HK-2 (cell line): Measurements from ENCODE around the gene PTPRG.

ENCODE experiments used
- DNase-seq: peaks from one replicate; pipeline ENCODE4 v3.0.0-alpha.2; 2018; ENCODE audit not compliant: unreplicated experiment

Gene PTPRG

GRCh38 chr3:61865466-61866152 lies 304.2 kb downstream of the PTPRG start:
- DNase-seq = no peak

DNA sequence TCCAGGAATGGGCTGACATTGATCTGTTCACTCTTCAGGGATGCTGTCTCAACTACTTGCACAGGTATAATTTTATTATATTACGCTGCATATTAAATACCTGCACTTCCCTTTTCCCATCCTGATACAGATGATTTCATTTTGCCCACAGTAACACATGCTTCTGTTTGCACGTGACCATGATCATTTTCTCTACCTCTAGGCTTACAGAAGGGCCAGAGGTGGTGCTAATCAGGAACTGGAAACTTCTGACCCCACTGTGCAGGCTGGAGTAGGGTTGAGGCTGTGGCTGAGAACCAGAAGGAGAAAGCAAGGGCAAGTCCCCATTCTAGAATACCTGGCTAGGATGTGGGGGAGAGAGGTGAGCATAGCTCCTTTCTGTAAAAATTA lies 304.8 kb downstream of the PTPRG start:
- no peak for DNase-seq

GRCh38 chr3:61866961-61867461 lies 305.6 kb downstream of the PTPRG start:
- no peak for DNase-seq

DNA sequence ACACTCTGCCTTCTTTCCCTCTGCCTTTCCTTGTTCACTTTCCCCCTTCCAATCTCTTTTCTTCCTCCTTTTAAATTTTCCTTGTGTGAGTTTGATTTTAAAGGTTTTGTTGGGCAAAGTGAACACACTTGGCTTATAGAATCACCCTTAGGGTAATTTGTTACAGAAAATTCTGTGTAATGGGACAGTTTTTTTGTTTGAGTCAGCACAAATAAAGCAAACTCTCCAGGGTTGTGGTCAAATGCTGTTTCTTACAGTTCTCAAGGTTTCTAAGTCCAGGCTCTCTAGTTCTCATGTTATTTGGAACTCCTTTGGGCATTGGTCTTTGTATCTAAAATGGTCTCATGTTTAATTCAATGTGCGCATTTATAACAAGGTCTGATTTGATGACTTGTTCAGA lies 307.1 kb downstream of the PTPRG start:
- DNase-seq = no peak

DNA sequence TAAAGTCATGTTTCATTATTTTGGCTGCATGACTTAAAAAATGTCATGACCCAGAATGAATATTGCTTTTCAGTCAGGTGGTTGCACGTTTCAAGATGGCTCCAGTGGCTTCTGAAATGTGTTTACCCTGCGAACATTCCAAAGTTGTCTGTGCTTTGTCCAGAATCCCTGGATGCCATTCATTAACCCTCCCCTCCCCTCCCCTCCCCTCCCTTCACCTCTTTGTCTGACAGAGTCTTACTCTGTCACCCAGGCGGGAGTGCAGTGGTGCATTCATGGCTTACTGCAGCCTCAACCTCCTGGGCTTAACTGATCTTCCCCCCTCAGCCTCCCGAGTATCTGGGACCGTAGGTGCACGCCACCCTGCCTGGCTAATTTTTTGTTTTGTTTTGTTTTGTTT lies 308.0 kb downstream of the PTPRG start:
- DNase-seq = no peak

GRCh38 chr3:61871644-61872043 lies 310.3 kb downstream of the PTPRG start:
- DNase-seq = no peak

DNA sequence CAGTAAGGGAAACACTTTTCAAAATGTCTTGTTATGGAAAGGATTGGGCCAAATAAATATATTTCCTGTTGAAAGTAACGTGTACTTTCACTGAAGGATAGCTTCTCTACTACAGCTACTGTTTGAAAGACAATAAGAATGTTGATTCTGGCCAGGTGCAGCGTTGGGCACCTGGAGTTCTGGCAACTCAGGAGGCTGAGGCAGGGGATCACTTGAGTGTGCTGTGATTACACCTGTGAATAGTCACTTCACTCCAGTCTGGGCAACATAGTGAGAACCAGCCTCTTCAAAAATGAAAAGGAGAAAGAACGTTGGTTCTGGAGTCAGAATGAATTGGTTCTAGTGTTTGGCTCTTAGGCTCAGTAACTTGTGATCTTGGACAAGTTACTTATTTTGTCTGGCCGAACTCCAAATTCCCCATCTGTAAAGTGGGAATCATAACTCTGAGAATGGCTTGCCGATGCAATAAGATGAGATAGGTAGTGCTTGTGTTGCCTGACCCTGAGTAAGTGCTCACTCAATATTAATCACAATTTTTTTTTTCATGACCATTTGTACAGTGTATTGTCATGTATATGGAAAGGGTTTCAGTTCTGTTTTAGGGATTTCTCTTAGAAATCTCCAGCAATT lies 310.8 kb downstream of the PTPRG start:
- no peak for DNase-seq

DNA sequence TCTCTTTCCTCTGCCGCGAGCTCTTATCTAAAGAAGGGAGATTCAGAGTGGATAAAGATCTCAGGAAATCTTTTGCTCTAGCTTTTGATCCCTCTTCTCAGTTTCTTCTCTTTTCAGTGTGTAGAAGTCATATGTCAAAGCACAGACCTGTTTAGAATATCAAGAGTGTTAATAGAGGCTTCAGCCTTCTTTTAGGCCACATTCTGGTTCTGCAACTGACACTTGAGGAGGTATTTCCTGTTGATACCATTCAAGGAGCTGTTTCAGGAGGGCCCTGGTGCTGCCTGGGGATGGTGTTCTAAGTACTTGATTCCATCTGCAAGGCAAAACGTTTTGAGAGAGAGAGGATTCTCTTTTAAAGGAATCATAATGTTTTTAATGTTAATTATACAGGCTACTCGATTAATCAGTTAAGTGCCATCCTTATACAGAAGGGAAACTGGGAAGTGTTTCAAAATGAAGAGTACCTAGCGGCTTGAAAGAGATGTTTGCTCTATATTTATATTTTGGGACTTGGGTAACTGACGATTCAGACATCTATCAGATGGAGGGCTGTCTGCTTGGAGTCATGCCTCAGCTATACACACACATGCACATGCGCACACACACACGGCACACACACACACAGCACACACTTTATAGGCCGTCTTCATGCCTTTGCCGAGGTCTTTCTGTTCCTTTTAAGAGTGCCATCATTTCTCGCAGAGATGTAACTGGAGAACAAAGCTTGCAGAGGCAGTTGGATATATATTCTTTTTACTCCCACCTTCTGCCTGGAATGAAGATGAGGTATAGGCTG lies 313.9 kb downstream of the PTPRG start:
- DNase-seq = no peak

- no peak for DNase-seq
These were observed 314.8 kb downstream of the PTPRG start for GRCh38 chr3:61875976-61876671.

GRCh38 chr3:61876797-61877196 lies 315.4 kb downstream of the PTPRG start:
- DNase-seq = no peak

DNA sequence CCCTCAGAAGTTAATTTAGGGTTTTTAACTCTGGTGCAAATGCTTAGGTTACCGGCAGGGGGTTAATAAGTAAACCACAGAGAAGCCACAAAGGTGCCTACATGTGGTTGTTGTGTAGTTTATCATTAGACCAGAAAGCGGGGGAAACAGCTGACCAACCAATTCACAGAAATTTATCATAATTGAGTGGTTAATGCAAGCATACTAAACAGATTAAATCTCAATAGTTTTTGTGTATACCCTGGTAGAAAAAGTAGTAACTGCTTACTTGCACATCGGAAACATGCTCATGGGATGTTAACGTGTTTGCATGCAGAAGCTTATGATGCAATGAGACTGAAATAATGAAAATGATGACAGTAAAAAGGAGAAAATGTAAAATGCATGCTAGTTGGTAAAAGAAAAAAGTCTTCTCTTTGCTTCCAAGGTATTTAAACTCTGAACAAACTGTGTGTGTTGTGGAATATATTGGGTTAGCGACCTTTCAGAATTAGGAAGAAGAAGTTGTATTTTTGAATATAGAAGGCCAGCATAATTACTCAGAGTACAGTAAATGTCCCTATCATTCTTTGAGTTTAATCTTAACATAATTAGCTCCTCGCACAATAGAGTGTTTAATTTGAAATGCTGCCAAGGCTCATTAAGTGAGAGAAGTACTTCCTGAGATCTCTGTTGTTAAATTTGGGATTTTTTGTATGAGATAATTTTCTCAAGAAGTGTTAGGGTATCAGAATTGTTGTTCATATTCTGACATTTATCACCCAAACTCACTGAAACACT lies 316.2 kb downstream of the PTPRG start:
- DNase-seq = no peak

DNA sequence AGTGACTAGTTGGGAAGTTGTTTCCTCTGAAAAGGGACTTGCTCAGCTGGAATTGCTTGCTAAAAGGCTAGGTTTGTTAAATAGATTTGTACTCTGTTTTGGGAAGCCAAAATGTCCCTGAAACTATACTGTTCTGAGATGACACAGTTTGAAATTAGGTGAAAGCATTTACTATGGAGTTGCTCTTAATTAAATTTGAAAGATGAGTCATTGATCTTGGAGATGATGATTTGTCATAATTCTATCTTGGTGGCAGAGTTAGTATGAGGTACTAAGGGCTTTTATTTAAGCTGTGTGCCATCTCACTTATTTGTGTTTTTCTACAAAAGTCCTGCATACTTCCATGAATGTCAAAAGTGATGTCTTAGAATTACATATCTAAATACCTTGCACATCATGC lies 320.9 kb downstream of the PTPRG start:
- DNase-seq = no peak

DNA sequence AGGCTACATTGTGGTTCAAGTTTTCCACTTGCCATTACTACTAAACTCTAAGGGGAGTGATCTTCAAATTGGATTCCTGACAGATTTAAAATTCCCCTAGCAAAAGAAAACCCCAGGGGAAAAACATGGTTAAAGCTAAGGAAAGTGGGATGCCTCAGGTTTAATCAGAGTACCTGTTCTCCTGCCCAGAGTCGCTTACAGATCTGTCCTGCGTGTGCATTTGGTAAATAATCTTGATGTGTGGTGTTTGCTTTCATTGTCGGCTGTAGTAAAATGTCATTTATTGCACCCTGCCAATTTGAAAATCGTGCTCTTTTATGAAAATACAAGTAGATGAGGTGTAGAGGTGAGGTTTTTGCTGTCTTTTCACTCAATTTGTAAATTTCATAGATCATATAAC lies 323.4 kb downstream of the PTPRG start:
- DNase-seq = no peak

DNA sequence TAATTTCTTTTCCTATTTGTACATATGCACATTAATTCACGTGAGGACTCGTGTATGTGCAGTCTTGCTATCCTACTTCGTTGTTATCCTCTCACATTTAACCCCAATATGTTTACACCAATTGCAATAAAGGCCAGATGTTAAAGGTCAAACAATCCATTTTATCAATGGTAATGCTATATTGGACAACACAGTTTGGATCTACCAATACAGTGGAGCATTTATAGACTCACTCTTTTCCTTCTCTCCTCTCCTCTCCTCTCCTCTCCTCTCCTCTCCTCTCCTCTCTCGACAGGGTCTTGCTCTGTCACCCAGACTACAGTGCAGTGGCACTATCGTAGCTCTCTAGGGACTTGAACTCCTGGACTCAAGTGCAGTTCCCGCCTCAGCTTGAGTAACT lies 324.0 kb downstream of the PTPRG start:
- DNase-seq = no peak

- no peak for DNase-seq
These were observed 325.8 kb downstream of the PTPRG start for GRCh38 chr3:61887206-61887605.

- DNase-seq = no peak
These were observed 327.9 kb downstream of the PTPRG start for GRCh38 chr3:61889259-61889658.

DNA sequence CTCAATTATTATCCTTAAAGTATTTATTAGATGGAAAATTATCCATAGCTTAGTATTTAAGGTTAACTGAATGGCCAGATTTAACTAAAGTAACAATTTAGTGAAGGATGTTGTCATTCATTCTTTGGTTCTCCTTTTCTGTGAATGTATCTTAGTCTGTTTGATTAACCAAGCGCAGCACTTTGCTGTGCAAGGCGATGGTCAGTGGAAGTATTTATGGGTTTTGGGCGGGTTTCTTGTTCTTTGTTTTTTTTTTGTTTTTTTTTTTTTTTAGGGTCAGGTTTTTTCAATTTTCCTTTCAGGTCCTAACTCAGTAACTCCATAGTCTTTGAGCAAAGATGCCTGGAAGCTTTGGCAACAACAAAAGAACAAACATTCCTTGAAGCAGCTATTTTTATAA lies 328.8 kb downstream of the PTPRG start:
- DNase-seq = no peak

DNA sequence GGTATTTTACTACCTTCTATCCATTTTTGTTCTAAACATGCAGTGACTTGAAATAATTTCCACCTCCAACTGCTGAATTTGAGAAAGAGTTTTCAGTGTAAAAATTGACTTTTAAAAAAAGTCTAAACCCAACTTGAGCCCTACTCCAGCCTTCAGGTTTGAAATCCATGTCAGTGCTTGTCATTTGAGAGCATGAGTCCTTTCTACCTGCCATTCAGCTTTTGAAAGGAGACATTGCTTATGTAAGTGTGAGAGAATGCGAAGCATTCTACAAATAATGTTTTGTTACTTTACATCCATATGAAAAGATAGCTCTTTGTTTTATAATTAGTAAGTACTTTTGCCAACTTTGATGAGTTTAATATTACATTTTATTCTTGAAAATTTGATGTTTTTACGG lies 329.2 kb downstream of the PTPRG start:
- DNase-seq = no peak

DNA sequence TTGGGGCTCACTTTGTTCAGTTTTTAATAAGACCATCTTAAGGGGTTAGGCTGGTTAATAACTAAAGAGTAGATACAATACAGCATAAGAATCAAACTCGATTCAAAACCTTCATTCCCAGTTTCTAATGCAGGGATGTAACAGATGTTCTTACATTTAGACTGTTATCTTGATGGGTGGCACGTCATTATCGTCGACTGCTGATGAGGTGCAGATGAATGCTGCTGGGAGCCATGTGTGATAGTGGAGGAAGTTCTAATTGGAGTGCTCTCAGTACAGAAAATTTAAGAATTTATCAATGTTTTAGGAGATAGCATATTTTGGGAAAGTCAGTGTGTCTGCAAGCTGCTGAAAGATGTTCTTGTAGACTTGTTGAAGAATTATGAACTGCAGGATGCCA lies 331.5 kb downstream of the PTPRG start:
- DNase-seq = no peak

DNA sequence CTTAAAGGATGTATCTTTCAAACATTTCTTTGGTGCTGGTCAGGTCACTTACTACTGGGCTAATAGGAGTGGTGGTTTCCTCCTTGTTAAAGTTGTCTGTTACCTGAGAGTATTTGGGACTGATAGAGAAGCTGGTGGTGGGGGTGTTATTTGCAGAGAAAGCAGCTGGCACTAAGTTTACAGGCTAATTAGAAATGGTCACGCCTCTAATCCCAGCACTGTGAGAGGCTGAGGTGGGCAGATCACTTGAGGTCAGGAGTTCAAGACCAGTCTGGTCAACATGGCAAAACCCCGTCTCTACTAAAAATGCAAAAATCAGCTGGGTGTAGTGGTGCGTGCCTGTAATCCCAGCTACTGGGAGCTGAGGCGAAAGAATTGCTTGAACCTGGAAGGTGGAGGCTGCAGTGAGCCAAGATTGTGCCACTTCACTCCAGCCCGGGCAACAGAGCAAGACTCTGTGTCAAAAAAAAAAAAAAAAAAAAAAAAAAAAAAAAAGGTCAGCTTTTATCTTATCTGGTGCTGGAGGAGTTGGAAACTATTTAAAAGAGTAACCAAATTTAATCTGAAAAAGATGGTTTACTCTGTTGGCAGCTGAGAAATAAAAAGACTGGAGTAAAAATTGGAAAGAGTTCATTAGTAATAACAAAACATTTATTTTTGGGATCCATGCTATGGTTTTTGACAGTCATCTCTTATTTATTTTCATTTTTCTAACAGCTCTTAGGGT lies 332.6 kb downstream of the PTPRG start:
- DNase-seq = no peak
